Measurements from ENCODE around the gene CAMTA1.

GRCh38 chr1:7437036-7437435 is 651.8 kb downstream of the CAMTA1 start:
- TF ChIP-seq, protein P1, sequence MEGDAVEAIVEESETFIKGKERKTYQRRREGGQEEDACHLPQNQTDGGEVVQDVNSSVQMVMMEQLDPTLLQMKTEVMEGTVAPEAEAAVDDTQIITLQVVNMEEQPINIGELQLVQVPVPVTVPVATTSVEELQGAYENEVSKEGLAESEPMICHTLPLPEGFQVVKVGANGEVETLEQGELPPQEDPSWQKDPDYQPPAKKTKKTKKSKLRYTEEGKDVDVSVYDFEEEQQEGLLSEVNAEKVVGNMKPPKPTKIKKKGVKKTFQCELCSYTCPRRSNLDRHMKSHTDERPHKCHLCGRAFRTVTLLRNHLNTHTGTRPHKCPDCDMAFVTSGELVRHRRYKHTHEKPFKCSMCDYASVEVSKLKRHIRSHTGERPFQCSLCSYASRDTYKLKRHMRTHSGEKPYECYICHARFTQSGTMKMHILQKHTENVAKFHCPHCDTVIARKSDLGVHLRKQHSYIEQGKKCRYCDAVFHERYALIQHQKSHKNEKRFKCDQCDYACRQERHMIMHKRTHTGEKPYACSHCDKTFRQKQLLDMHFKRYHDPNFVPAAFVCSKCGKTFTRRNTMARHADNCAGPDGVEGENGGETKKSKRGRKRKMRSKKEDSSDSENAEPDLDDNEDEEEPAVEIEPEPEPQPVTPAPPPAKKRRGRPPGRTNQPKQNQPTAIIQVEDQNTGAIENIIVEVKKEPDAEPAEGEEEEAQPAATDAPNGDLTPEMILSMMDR (IDR thresholded peaks at IDR 0.05; ENCODE audit: insufficient read depth, low read depth, low read length), result no peak
- no peak for TF ChIP-seq EZH2 (IDR thresholded peaks at IDR 0.05; ENCODE audit: insufficient read depth, low read length)

Measured in astrocyte (in vitro differentiated cells and primary cell).